Endothelial cell of umbilical vein (primary cell): ENCODE measurements around the gene GAP43. TPM values are rescaled to one million over a fixed set of nuclear protein-coding genes. Genes with fewer than 3 reads are reported as not detected.

Source experiments
- BruUV-seq: library from RNA; stranded (reverse); fragments of 400-500 nt; replicated peaks from 2 replicates; lab custom pipeline; 2021; lab: Mats Ljungman, UMichigan
- CTCF ChIA-PET: fragments of 300-600, 350-600 bp; sonication (Branson Sonifier 250); formaldehyde crosslinking; loops from one replicate; lab custom pipeline; 2021; ENCODE audit warnings: antibody characterized with exemption, inconsistent platforms; lab: Charles Lee
- POLR2A ChIA-PET: fragments of 300-600, 350-600 bp; sonication (Branson Sonifier 250); formaldehyde crosslinking; loops from one replicate; lab custom pipeline; 2021; ENCODE audit warnings: antibody characterized with exemption, inconsistent platforms; lab: Charles Lee
- DNase-seq: peaks from one replicate; pipeline ENCODE4 v3.0.0-alpha.2; 2011; ENCODE audit warnings: low read depth, low spot score
- FAIRE-seq: peaks from 2 replicates; lab custom pipeline; 2011; peaks lifted over from hg19 to GRCh38; lab: Jason Lieb, UNC
- H2AFZ ChIP-seq: 2 replicates; pipeline ENCODE4 v1.6.0; 2012; ENCODE audit warnings: low read depth, low read length, control low read depth, inconsistent platforms
- H3K27ac ChIP-seq: 2 replicates; pipeline ENCODE4 v1.5.1; 2011; ENCODE audit warnings: low read depth, mild to moderate bottlenecking, control low read depth, low read length, moderate library complexity; ENCODE audit not compliant: insufficient read depth
- H3K27me3 ChIP-seq, 2 experiments: 2 replicates each; pipeline versions ENCODE4 v1.6.0 to v1.6.1; 2011; ENCODE audit warnings: low read length in 2 of 2, mixed read lengths in 1 of 2; ENCODE audit not compliant: control insufficient read depth in 2 of 2, insufficient read depth in 2 of 2
- H3K36me3 ChIP-seq, 2 experiments: 2 replicates in 1 of 2; 3 replicates in 1 of 2; pipeline ENCODE4 v1.5.1; 2011; ENCODE audit warnings: low read length in 2 of 2, mild to moderate bottlenecking in 1 of 2, moderate library complexity in 1 of 2; ENCODE audit not compliant: control insufficient read depth in 2 of 2, insufficient read depth in 2 of 2; ENCODE audit errors: extremely low read depth in 1 of 2
- H3K4me1 ChIP-seq: 3 replicates; pipeline ENCODE4 v1.5.1; 2011; ENCODE audit warnings: mild to moderate bottlenecking, low read length; ENCODE audit not compliant: control insufficient read depth, insufficient read depth; ENCODE audit errors: extremely low read depth
- H3K4me2 ChIP-seq: 2 replicates; pipeline ENCODE4 v1.6.1; 2011; ENCODE audit warnings: low read length, control low read depth, mixed read lengths; ENCODE audit not compliant: insufficient read depth
- H3K4me3 ChIP-seq, 3 experiments: fragments of 200-600 bp in 1 of 3; sonication (generic), shearing (Covaris generic) in 1 of 3; replicated peaks in 1 of 3; 2 replicates each; pipeline ENCODE4 v1.5.1; 2011 to 2016; ENCODE audit warnings: control low read depth in 3 of 3, low read length in 3 of 3, mild to moderate bottlenecking in 2 of 3, inconsistent platforms in 1 of 3, low read depth in 1 of 3, moderate library complexity in 1 of 3; ENCODE audit not compliant: insufficient read depth in 1 of 3
- H3K79me2 ChIP-seq: 2 replicates; pipeline ENCODE4 v1.6.0; 2012; ENCODE audit warnings: low read length, inconsistent platforms; ENCODE audit not compliant: control insufficient read depth, insufficient read depth
- H3K9ac ChIP-seq: replicated peaks from 2 replicates; pipeline ENCODE3; 2011; ENCODE audit warnings: low read length, control low read depth; ENCODE audit not compliant: insufficient read depth; ENCODE audit errors: extremely low read depth
- H3K9me1 ChIP-seq: replicated peaks from 3 replicates; pipeline ENCODE4 v1.6.0; 2011; ENCODE audit warnings: mild to moderate bottlenecking, low read length; ENCODE audit not compliant: control insufficient read depth, insufficient read depth; ENCODE audit errors: extremely low read depth
- H3K9me3 ChIP-seq: replicated peaks from 2 replicates; pipeline ENCODE4 v1.5.1; 2012; ENCODE audit warnings: low read length, inconsistent platforms; ENCODE audit not compliant: control insufficient read depth, insufficient read depth
- H4K20me1 ChIP-seq: replicated peaks from 2 replicates; pipeline ENCODE3; 2011; ENCODE audit warnings: mild to moderate bottlenecking, low read length; ENCODE audit not compliant: control insufficient read depth, insufficient read depth; ENCODE audit errors: extremely low read depth
- EZH2 ChIP-seq: IDR thresholded peaks from 2 replicates; pipeline ENCODE4 v1.6.1; 2012; ENCODE audit warnings: borderline replicate concordance, low read depth, mild to moderate bottlenecking, moderate library complexity, low read length, inconsistent platforms; ENCODE audit not compliant: severe bottlenecking
- FOS ChIP-seq: IDR thresholded peaks from 2 replicates; pipeline ENCODE4 v1.6.1; 2011; ENCODE audit warnings: mild to moderate bottlenecking, low read length, moderate library complexity, borderline replicate concordance; ENCODE audit not compliant: insufficient read depth
- GATA2 ChIP-seq: IDR thresholded peaks from 2 replicates; pipeline ENCODE4 v1.7.0; 2011; ENCODE audit warnings: low read depth, mild to moderate bottlenecking, moderate library complexity, mixed read lengths, low read length; ENCODE audit not compliant: insufficient read length, insufficient read depth
- JUN ChIP-seq: IDR thresholded peaks from 2 replicates; pipeline ENCODE4 v1.6.1; 2011; ENCODE audit warnings: borderline replicate concordance, low read depth; ENCODE audit not compliant: insufficient read length, insufficient read depth
- MYC ChIP-seq: IDR thresholded peaks from one replicate; pipeline ENCODE4 v1.6.1; 2011; ENCODE audit warnings: mild to moderate bottlenecking, low read depth, low read length
- POLR2A ChIP-seq: IDR thresholded peaks from 2 replicates; pipeline ENCODE4 v1.6.1; 2012; ENCODE audit warnings: low read depth, mild to moderate bottlenecking, control low read depth, low read length
- POLR2AphosphoS5 ChIP-seq: IDR thresholded peaks from 2 replicates; pipeline ENCODE4 v1.6.1; 2012; ENCODE audit warnings: low read depth, mild to moderate bottlenecking, control low read depth, low read length, moderate library complexity; ENCODE audit not compliant: insufficient read depth
- dilution Hi-C: fragments of 300-500 bp; cut with MboI; formaldehyde crosslinking; loops from one replicate; pipeline ENCODE4 v1.15.0; 2019; ENCODE audit warnings: low sequenced_read_pairs; ENCODE audit not compliant: extremely low pct_ligation_motif_present
- intact Hi-C: fragments of 100-400 bp; cut with micrococcal nuclease; formaldehyde crosslinking; loops from one replicate; pipeline ENCODE4 v1.10.0; 2022
- polyA plus RNA-seq, 4 experiments: library from polyadenylated mRNA; depleted of rRNA in 3 of 4; stranded (reverse) in 3 of 4; unstranded in 1 of 4; fragments of >200 nt; gene quantifications; 2 replicates each; pipeline versions ENCODE4 v1.2.1 to v1.2.3, GENCODE V29; 2011 to 2012; ENCODE audit warnings: missing spikeins in 1 of 4
- total RNA-seq: library from RNA; stranded (reverse); gene quantifications from 2 replicates; pipeline ENCODE4 v1.2.3, GENCODE V29; 2021
- TF ChIP-seq, protein P1 (sequence below), 2 donors: IDR thresholded peaks; 1 replicate in 1 of 2; 2 replicates in 1 of 2; pipeline ENCODE4 v1.5.1; 2011; ENCODE audit warnings: low read length in 2 of 2, mild to moderate bottlenecking in 2 of 2, moderate library complexity in 2 of 2, control low read depth in 1 of 2, inconsistent platforms in 1 of 2, low read depth in 1 of 2; ENCODE audit not compliant: insufficient read depth in 1 of 2; ENCODE audit errors: extremely low read depth in 1 of 2
- TF ChIP-seq, protein P2 (sequence below): IDR thresholded peaks from 2 replicates; pipeline ENCODE4 v1.6.1; 2011; ENCODE audit not compliant: insufficient read depth, insufficient read length

GAP43 gene
- total and polyA plus RNA-seq, 2 donors (not counting 3 experiments of a cell fraction or from before 2014, with no cell fraction given) = 0.06 TPM; not detected in 1

DNA sequence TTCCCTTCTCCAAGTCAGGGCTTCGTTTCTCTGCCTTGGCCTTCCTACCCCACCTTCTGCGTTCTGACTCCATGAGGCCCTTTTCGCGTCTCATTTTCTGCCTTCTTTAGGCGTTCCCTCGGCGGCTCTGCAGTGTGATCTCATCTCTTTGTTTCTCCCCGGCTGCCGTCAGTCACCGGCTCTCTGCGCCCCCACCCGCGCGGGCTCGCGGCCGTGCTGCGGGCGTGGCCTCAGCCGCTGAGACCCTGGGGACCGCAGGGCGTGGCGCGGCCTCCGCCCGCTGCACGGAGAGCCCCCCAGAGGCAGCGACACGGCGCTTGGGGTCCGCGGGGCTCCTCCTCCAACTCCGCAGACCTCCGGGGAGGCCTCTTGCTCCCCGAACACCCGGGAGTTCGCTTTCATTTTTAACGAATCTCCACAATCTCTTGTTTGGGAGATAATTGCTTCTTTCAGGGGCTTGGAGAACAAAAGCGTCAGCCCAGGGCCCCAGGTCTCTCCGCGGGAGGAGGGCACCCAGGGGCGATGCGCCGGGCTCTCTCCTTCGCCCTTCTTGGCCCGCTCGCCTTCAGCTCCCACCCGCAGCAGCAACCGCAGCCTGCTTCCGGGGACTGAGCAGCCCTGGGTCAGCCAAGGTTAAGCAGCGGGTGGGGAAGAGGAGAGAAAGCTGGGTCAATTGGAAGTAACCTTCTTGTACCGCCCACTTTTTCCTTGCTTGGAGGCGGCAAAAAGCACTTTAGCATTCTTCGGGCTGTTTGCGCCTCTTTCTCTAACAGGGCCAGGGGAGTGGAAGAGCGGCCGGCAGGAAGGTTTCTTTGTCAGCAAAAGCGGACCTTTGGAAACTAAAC, 35.2 kb downstream of the GAP43 start:
- Histone ChIP-seq H2AFZ (peak overlapping the region; percentile 88), H3K9me1 (no peaks in the 10 kb centered on the region), H3K27ac (peak overlapping the region; percentile 80), H3K4me3 (peak overlapping the region; percentile 74 to 91 (median 82)), H3K27me3 (peaks cover 7 to 8% of the 10 kb centered on the region in 2 experiments), H3K4me2 (peak overlapping the region; percentile 97), H4K20me1 (no peaks in the 10 kb centered on the region), H3K9me3 (no peaks in the 10 kb centered on the region), H3K36me3 (no peaks in the 10 kb centered on the region), H3K9ac (peak overlapping the region; percentile 98), H3K79me2 (no peaks in the 10 kb centered on the region), H3K4me1 (peaks cover 12% of the 10 kb centered on the region)
- BruUV-seq = TSS peak; percentile 80
- intact Hi-C loops (loop anchor here (1.0 to 10.0 kb wide), 7 partner anchors 34 to 1444 kb away; partner anchors contain the start of gene ZBTB20), dilution Hi-C loops (no loop called here)
- CTCF ChIA-PET = interaction anchor here (1.4 kb wide), 1 partner anchor 126 kb away, joined by 4 read pairs; no protein-coding TSS in a partner anchor
- POLR2A ChIA-PET = no interaction called here
- DNase-seq = peak; percentile 82
- peak; percentile 61 for FAIRE-seq
- TF ChIP-seq FOS (peak; percentile 25), EZH2 (peak; percentile 11), MYC (peak; percentile 28), GATA2 (no peak), POLR2AphosphoS5 (peak; percentile 43), POLR2A (peak; percentile 51), JUN (no peak)
- TF ChIP-seq, protein P1, sequence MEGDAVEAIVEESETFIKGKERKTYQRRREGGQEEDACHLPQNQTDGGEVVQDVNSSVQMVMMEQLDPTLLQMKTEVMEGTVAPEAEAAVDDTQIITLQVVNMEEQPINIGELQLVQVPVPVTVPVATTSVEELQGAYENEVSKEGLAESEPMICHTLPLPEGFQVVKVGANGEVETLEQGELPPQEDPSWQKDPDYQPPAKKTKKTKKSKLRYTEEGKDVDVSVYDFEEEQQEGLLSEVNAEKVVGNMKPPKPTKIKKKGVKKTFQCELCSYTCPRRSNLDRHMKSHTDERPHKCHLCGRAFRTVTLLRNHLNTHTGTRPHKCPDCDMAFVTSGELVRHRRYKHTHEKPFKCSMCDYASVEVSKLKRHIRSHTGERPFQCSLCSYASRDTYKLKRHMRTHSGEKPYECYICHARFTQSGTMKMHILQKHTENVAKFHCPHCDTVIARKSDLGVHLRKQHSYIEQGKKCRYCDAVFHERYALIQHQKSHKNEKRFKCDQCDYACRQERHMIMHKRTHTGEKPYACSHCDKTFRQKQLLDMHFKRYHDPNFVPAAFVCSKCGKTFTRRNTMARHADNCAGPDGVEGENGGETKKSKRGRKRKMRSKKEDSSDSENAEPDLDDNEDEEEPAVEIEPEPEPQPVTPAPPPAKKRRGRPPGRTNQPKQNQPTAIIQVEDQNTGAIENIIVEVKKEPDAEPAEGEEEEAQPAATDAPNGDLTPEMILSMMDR (IDR thresholded peaks at IDR 0.05; ENCODE audit: extremely low read depth in 1 of 2, insufficient read depth in 1 of 2, low read depth in 1 of 2, low read length in 2 of 2) = no peak
- TF ChIP-seq, protein P2, sequence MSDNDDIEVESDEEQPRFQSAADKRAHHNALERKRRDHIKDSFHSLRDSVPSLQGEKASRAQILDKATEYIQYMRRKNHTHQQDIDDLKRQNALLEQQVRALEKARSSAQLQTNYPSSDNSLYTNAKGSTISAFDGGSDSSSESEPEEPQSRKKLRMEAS = no peak
